SK-N-SH (cell line): ENCODE data around the gene EBF3. TPM values are rescaled to one million over a fixed set of nuclear protein-coding genes. Genes with fewer than 3 reads are reported as not detected.

Experiments
- CTCF ChIA-PET: fragments of 300-600, 350-600 bp; formaldehyde crosslinking; extraction: SDS; loops from one replicate; lab custom pipeline; 2021; lab: Yijun Ruan, JAX
- POLR2A ChIA-PET: fragments of 350-600 bp; sonication (Branson Sonifier 250); formaldehyde crosslinking; extraction: SDS; loops from one replicate; lab custom pipeline; 2020; ENCODE audit warnings: antibody characterized with exemption, inconsistent platforms; lab: Yijun Ruan, JAX
- DNase-seq: peaks from one replicate; pipeline ENCODE4 v3.0.0; 2012
- H2AFZ ChIP-seq: fragments of 200-600 bp; sonication (generic); 2 replicates; pipeline ENCODE4 v1.8.1; 2016; ENCODE audit warnings: antibody characterized with exemption, mild to moderate bottlenecking, low read depth
- H3F3A ChIP-seq: fragments of 200-600 bp; sonication (generic); replicated peaks from 2 replicates; pipeline ENCODE3; 2016; ENCODE audit warnings: antibody characterized with exemption, mild to moderate bottlenecking; ENCODE audit not compliant: insufficient read depth
- H3K27ac ChIP-seq, 2 experiments: fragments of 200-500 bp in 1 of 2; fragments of 200-600 bp in 1 of 2; sonication (Bioruptor generic) in 1 of 2; sonication (generic), shearing (Covaris generic) in 1 of 2; 2 replicates each; pipeline versions ENCODE4 v1.5.1 to v1.6.1; 2014 to 2016; ENCODE audit warnings: low read depth in 2 of 2, inconsistent platforms in 1 of 2, low read length in 1 of 2, mild to moderate bottlenecking in 1 of 2, mixed read lengths in 1 of 2
- H3K27me3 ChIP-seq: fragments of 200-600 bp; sonication (generic), shearing (Covaris generic); 2 replicates; pipeline ENCODE4 v1.6.1; 2016; ENCODE audit warnings: mixed run types; ENCODE audit not compliant: insufficient read depth
- H3K36me3 ChIP-seq, 2 experiments: fragments of 200-500 bp in 1 of 2; fragments of 200-600 bp in 1 of 2; sonication (Bioruptor generic) in 1 of 2; sonication (generic) in 1 of 2; replicated peaks in 1 of 2; 2 replicates each; pipeline versions ENCODE3 to v1.5.1; 2014 to 2016; ENCODE audit warnings: low read length in 1 of 2, mild to moderate bottlenecking in 1 of 2; ENCODE audit not compliant: insufficient read depth in 2 of 2, control insufficient read depth in 1 of 2
- H3K4me1 ChIP-seq, 2 experiments: fragments of 200-500 bp in 1 of 2; fragments of 200-600 bp in 1 of 2; sonication (Bioruptor generic) in 1 of 2; sonication (generic), shearing (Covaris generic) in 1 of 2; 2 replicates each; pipeline versions ENCODE4 v1.5.1 to v1.6.1; 2014 to 2016; ENCODE audit warnings: low read depth in 1 of 2, low read length in 1 of 2, mixed run types in 1 of 2; ENCODE audit not compliant: insufficient read depth in 2 of 2, control insufficient read depth in 1 of 2
- H3K4me2 ChIP-seq: fragments of 200-600 bp; sonication (generic), shearing (Covaris generic); 2 replicates; pipeline ENCODE4 v1.6.1; 2017; ENCODE audit warnings: mixed run types
- H3K4me3 ChIP-seq, 2 experiments: fragments of 200-500 bp in 1 of 2; fragments of 200-600 bp in 1 of 2; sonication (Bioruptor generic) in 1 of 2; sonication (generic), shearing (Covaris generic) in 1 of 2; 2 replicates each; pipeline versions ENCODE4 v1.5.1 to v1.8.1; 2014 to 2016; ENCODE audit warnings: low read depth in 2 of 2, inconsistent platforms in 1 of 2, low read length in 1 of 2, mild to moderate bottlenecking in 1 of 2, mixed read lengths in 1 of 2, moderate library complexity in 1 of 2
- H3K79me2 ChIP-seq: fragments of 200-600 bp; sonication (generic); 2 replicates; pipeline ENCODE4 v1.8.1; 2017; ENCODE audit warnings: mild to moderate bottlenecking; ENCODE audit not compliant: insufficient read depth
- H3K9ac ChIP-seq: fragments of 200-600 bp; sonication (generic); 2 replicates; pipeline ENCODE4 v1.6.1; 2017; ENCODE audit warnings: mixed run types
- H3K9me2 ChIP-seq: fragments of 200-600 bp; sonication (generic); 2 replicates; pipeline ENCODE4 v1.6.1; 2017; ENCODE audit warnings: mixed run types
- H3K9me3 ChIP-seq: fragments of 200-600 bp; sonication (generic); 2 replicates; pipeline ENCODE4 v1.6.1; 2017; ENCODE audit warnings: mixed run types, mild to moderate bottlenecking, moderate library complexity
- H4K20me1 ChIP-seq: fragments of 200-600 bp; sonication (generic); 2 replicates; pipeline ENCODE4 v1.6.1; 2017; ENCODE audit warnings: mild to moderate bottlenecking, mixed run types; ENCODE audit not compliant: insufficient read depth
- ELF1 ChIP-seq: IDR thresholded peaks from 2 replicates; pipeline ENCODE4 v1.4.0; 2012
- EP300 ChIP-seq, 2 experiments: IDR thresholded peaks; 2 replicates each; pipeline versions ENCODE4 v1.4.0 to v1.6.1; 2012; ENCODE audit warnings: borderline replicate concordance in 1 of 2, low read depth in 1 of 2, low read length in 1 of 2
- EZH2phosphoT487 ChIP-seq: fragments of 200-600 bp; sonication (generic); IDR thresholded peaks from 2 replicates; pipeline ENCODE4 v1.6.1; 2017; ENCODE audit warnings: low read depth, mixed run types, mild to moderate bottlenecking, antibody characterized with exemption, moderate library complexity, borderline replicate concordance
- FOSL2 ChIP-seq: IDR thresholded peaks from 2 replicates; pipeline ENCODE4 v1.4.0; 2012; ENCODE audit warnings: low read depth, mild to moderate bottlenecking, moderate library complexity, borderline replicate concordance
- FOXJ3 ChIP-seq: sonication (generic); formaldehyde crosslinking; IDR thresholded peaks from 2 replicates; pipeline ENCODE4 v1.5.1; 2020; ENCODE audit warnings: mild to moderate bottlenecking, missing genetic modification reagents
- FOXM1 ChIP-seq: IDR thresholded peaks from 2 replicates; pipeline ENCODE4 v1.4.0; 2012; ENCODE audit warnings: low read depth, mild to moderate bottlenecking
- MEF2A ChIP-seq: IDR thresholded peaks from 2 replicates; pipeline ENCODE4 v1.4.0; 2012; ENCODE audit warnings: low read depth, borderline replicate concordance
- NFIC ChIP-seq: IDR thresholded peaks from 2 replicates; pipeline ENCODE4 v1.4.0; 2012; ENCODE audit warnings: borderline replicate concordance
- POLR2AphosphoS5 ChIP-seq: IDR thresholded peaks from 2 replicates; pipeline ENCODE4 v1.6.1; 2012; ENCODE audit warnings: low read depth, low read length
- RAD21 ChIP-seq: IDR thresholded peaks from 2 replicates; pipeline ENCODE4 v1.6.1; 2012; ENCODE audit warnings: mild to moderate bottlenecking, low read length
- RCOR1 ChIP-seq: fragments of 150-350 bp; IDR thresholded peaks from 2 replicates; pipeline ENCODE4 v1.6.1; 2017; ENCODE audit warnings: antibody characterized with exemption, low read length
- RXRA ChIP-seq: IDR thresholded peaks from 2 replicates; pipeline ENCODE4 v1.4.0; 2012; ENCODE audit warnings: low read depth, mild to moderate bottlenecking, borderline replicate concordance
- SMC3 ChIP-seq: IDR thresholded peaks from 2 replicates; pipeline ENCODE4 v1.6.1; 2012; ENCODE audit warnings: low read depth, low read length, improper control_type of control experiment
- WGBS: methylation state at CpG from one replicate; pipeline ENCODE4 v1.1.6; 2017; ENCODE audit warnings: low lambda C conversion rate; 5-methylcytosine and 5-hydroxymethylcytosine counted together
- polyA plus RNA-seq, 3 experiments: library from polyadenylated mRNA; depleted of rRNA; stranded (reverse); fragments of >200 nt; gene quantifications; 2 replicates each; pipeline ENCODE4 v1.2.3, GENCODE V29; 2012
- TF ChIP-seq, protein P1 (sequence below): fragments of 150-350 bp; IDR thresholded peaks from 2 replicates; pipeline ENCODE4 v1.6.1; 2016; ENCODE audit warnings: mild to moderate bottlenecking, low read depth, low read length
- TF ChIP-seq, protein P2 (sequence below): IDR thresholded peaks from 2 replicates; pipeline ENCODE4; 2012
- TF ChIP-seq, protein P3 (sequence below): IDR thresholded peaks from 2 replicates; pipeline ENCODE4 v1.4.0; 2012; ENCODE audit warnings: low read depth, borderline replicate concordance
- TF ChIP-seq, protein P4 (sequence below): fragments of 150-350 bp; IDR thresholded peaks from 2 replicates; pipeline ENCODE4 v1.6.1; 2017; ENCODE audit warnings: antibody characterized with exemption, low read length, low read depth, borderline replicate concordance
- TF ChIP-seq, protein P5 (sequence below): IDR thresholded peaks from 2 replicates; pipeline ENCODE4 v1.4.0; 2012; ENCODE audit warnings: low read depth

Gene EBF3
- polyA plus RNA-seq, 1 of the 3 experiments (the other 2 are of a cell fraction), result not detected

DNA sequence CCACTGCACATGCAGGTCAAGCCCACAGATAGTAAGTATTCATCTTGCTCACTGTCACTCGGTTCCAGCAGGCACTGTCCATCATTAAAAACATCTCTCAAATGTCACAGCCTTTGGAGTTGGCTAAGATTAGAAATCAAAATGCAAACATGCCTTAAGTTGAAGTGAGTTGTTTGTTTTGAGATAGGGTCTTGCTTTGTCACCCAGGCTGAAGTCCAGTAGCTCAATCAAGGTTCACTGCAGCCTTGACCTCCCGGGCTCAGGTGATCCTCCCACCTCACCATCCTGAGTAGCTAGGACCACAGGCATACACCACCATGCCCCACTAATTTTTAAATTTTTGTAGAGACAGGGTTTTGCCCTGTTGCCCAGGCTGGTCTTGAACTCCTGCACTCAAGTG lies 98.1 kb downstream of the EBF3 start:
- no peak overlapping the region for H2AFZ ChIP-seq
- no peak for DNase-seq
- no peak overlapping the region for H3K4me2 ChIP-seq
- no peaks in the 10 kb centered on the region for H4K20me1 ChIP-seq
- H3K36me3 ChIP-seq, result no peaks in the 10 kb centered on the region
- WGBS, result 22% methylated on average over 2 of the region's 2 CpGs
- TF ChIP-seq RAD21 (no peak), MEF2A (no peak), FOXJ3 (CRISPR knock-in tag) (no peak), POLR2AphosphoS5 (no peak), FOXM1 (no peak), RXRA (no peak), FOSL2 (no peak), EZH2phosphoT487 (no peak), NFIC (no peak), EP300 (IDR thresholded peaks at IDR 0.05; ENCODE audit: borderline replicate concordance in 1 of 2, low read depth in 1 of 2, low read length in 1 of 2) (no peak), SMC3 (no peak), RCOR1 (no peak), ELF1 (no peak)
- TF ChIP-seq, protein P1, sequence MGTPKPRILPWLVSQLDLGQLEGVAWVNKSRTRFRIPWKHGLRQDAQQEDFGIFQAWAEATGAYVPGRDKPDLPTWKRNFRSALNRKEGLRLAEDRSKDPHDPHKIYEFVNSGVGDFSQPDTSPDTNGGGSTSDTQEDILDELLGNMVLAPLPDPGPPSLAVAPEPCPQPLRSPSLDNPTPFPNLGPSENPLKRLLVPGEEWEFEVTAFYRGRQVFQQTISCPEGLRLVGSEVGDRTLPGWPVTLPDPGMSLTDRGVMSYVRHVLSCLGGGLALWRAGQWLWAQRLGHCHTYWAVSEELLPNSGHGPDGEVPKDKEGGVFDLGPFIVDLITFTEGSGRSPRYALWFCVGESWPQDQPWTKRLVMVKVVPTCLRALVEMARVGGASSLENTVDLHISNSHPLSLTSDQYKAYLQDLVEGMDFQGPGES, result no peak
- TF ChIP-seq, protein P2, sequence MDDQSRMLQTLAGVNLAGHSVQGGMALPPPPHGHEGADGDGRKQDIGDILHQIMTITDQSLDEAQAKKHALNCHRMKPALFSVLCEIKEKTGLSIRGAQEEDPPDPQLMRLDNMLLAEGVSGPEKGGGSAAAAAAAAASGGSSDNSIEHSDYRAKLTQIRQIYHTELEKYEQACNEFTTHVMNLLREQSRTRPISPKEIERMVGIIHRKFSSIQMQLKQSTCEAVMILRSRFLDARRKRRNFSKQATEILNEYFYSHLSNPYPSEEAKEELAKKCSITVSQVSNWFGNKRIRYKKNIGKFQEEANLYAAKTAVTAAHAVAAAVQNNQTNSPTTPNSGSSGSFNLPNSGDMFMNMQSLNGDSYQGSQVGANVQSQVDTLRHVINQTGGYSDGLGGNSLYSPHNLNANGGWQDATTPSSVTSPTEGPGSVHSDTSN, result no peak
- TF ChIP-seq, protein P3, sequence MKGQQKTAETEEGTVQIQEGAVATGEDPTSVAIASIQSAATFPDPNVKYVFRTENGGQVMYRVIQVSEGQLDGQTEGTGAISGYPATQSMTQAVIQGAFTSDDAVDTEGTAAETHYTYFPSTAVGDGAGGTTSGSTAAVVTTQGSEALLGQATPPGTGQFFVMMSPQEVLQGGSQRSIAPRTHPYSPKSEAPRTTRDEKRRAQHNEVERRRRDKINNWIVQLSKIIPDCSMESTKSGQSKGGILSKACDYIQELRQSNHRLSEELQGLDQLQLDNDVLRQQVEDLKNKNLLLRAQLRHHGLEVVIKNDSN, result no peak
- TF ChIP-seq, protein P4, sequence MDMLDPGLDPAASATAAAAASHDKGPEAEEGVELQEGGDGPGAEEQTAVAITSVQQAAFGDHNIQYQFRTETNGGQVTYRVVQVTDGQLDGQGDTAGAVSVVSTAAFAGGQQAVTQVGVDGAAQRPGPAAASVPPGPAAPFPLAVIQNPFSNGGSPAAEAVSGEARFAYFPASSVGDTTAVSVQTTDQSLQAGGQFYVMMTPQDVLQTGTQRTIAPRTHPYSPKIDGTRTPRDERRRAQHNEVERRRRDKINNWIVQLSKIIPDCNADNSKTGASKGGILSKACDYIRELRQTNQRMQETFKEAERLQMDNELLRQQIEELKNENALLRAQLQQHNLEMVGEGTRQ, result no peak
- TF ChIP-seq, protein P5, sequence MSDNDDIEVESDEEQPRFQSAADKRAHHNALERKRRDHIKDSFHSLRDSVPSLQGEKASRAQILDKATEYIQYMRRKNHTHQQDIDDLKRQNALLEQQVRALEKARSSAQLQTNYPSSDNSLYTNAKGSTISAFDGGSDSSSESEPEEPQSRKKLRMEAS, result no peak
- no peaks in the 10 kb centered on the region for H3K9me2 ChIP-seq
- no peak overlapping the region for H3K27ac ChIP-seq
- H3K27me3 ChIP-seq, result no peaks in the 10 kb centered on the region
- H3F3A ChIP-seq, result no peaks in the 10 kb centered on the region
- H3K4me3 ChIP-seq, result no peak overlapping the region
- H3K4me1 ChIP-seq, result peaks cover 0 to 19% of the 10 kb centered on the region in 2 experiments; a peak in 1 of 4 replicates
- H3K9ac ChIP-seq, result no peak overlapping the region
- no peaks in the 10 kb centered on the region for H3K9me3 ChIP-seq
- H3K79me2 ChIP-seq, result no peaks in the 10 kb centered on the region
- ChIA-PET CTCF (no interaction called here), POLR2A (no interaction called here)
